H9 (cell line): ENCODE data around the gene CBLN3. TPM values are rescaled to one million over a fixed set of nuclear protein-coding genes. Genes with fewer than 3 reads are reported as not detected.

Experiments used
- DNase-seq: peaks from one replicate; pipeline ENCODE4 v3.0.0-alpha.2; 2017
- H2AFZ ChIP-seq: one replicate; pipeline ENCODE4 v1.6.1; 2013; ENCODE audit warnings: mild to moderate bottlenecking, low read length, control low read depth, moderate library complexity
- H2AK5ac ChIP-seq: 2 replicates; pipeline ENCODE4 v1.6.1; 2013; ENCODE audit warnings: low read length, control low read depth, mixed read lengths; ENCODE audit not compliant: insufficient read length
- H2BK120ac ChIP-seq: one replicate; pipeline ENCODE4 v1.6.1; 2013; ENCODE audit warnings: low read depth, mild to moderate bottlenecking, low read length, control low read depth, inconsistent platforms; ENCODE audit not compliant: poor library complexity, severe bottlenecking
- H2BK12ac ChIP-seq: 2 replicates; pipeline ENCODE4 v1.6.1; 2013; ENCODE audit warnings: low read length, control low read depth, mixed read lengths, low read depth; ENCODE audit not compliant: insufficient read length
- H2BK15ac ChIP-seq: 2 replicates; pipeline ENCODE4 v1.6.1; 2013; ENCODE audit warnings: low read depth, low read length, control low read depth
- H2BK20ac ChIP-seq: one replicate; pipeline ENCODE4 v1.6.1; 2013; ENCODE audit warnings: low read depth, mild to moderate bottlenecking, low read length, control low read depth, inconsistent platforms; ENCODE audit not compliant: poor library complexity, severe bottlenecking
- H2BK5ac ChIP-seq: 2 replicates; pipeline ENCODE4 v1.6.1; 2013; ENCODE audit warnings: low read length, control low read depth, mixed read lengths; ENCODE audit not compliant: insufficient read length
- H3K14ac ChIP-seq: 2 replicates; pipeline ENCODE4 v1.6.1; 2013; ENCODE audit warnings: low read length, control low read depth; ENCODE audit not compliant: insufficient read depth
- H3K18ac ChIP-seq: 2 replicates; pipeline ENCODE4 v1.6.1; 2013; ENCODE audit warnings: low read depth, mild to moderate bottlenecking, mixed read lengths, low read length, control low read depth; ENCODE audit not compliant: insufficient read length
- H3K23ac ChIP-seq: 2 replicates; pipeline ENCODE4 v1.6.1; 2013; ENCODE audit warnings: low read length, control low read depth, mixed read lengths, low read depth; ENCODE audit not compliant: insufficient read length
- H3K23me2 ChIP-seq: 2 replicates; pipeline ENCODE4 v1.6.1; 2013; ENCODE audit warnings: low read depth, mild to moderate bottlenecking, mixed read lengths, low read length, control low read depth; ENCODE audit not compliant: insufficient read length, poor library complexity, severe bottlenecking
- H3K27ac ChIP-seq: 2 replicates; pipeline ENCODE4 v1.5.1; 2013; ENCODE audit warnings: low read length, control low read depth, mixed read lengths, low read depth; ENCODE audit not compliant: insufficient read length
- H3K27me3 ChIP-seq: 2 replicates; pipeline ENCODE4 v1.6.1; 2013; ENCODE audit warnings: low read length, control low read depth, inconsistent platforms; ENCODE audit not compliant: insufficient read depth
- H3K4ac ChIP-seq: 2 replicates; pipeline ENCODE4 v1.6.1; 2013; ENCODE audit warnings: low read depth, mild to moderate bottlenecking, control low read depth, inconsistent platforms, low read length, moderate library complexity
- H3K4me1 ChIP-seq: 2 replicates; pipeline ENCODE4 v1.6.1; 2013; ENCODE audit warnings: low read length, control low read depth, inconsistent platforms; ENCODE audit not compliant: insufficient read depth
- H3K4me2 ChIP-seq: 2 replicates; pipeline ENCODE4 v1.6.1; 2013; ENCODE audit warnings: low read length, control low read depth, mixed read lengths; ENCODE audit not compliant: insufficient read length, insufficient read depth
- H3K56ac ChIP-seq: 2 replicates; pipeline ENCODE4 v1.6.1; 2013; ENCODE audit warnings: low read depth, mild to moderate bottlenecking, mixed read lengths, low read length, control low read depth; ENCODE audit not compliant: insufficient read length
- H3K79me1 ChIP-seq: 2 replicates; pipeline ENCODE4 v1.6.1; 2013; ENCODE audit warnings: low read depth, mild to moderate bottlenecking, moderate library complexity, low read length, control low read depth, inconsistent platforms; ENCODE audit not compliant: insufficient read depth, poor library complexity, severe bottlenecking
- H3K79me2 ChIP-seq: 2 replicates; pipeline ENCODE4 v1.6.1; 2013; ENCODE audit warnings: low read length, control low read depth, inconsistent platforms; ENCODE audit not compliant: insufficient read depth
- H3K9ac ChIP-seq: 2 replicates; pipeline ENCODE4 v1.6.1; 2013; ENCODE audit warnings: low read length, control low read depth, mixed read lengths; ENCODE audit not compliant: insufficient read length; ENCODE audit errors: extremely low read depth
- H3K9me3 ChIP-seq: one replicate; pipeline ENCODE4 v1.6.1; 2013; ENCODE audit warnings: low read depth, low read length, inconsistent platforms; ENCODE audit not compliant: control insufficient read depth
- H3T11ph ChIP-seq: one replicate; pipeline ENCODE4 v1.6.1; 2013; ENCODE audit warnings: mild to moderate bottlenecking, low read length, control low read depth, inconsistent platforms
- H4K20me1 ChIP-seq: one replicate; pipeline ENCODE4 v1.6.1; 2013; ENCODE audit not compliant: control insufficient read depth, insufficient read length, insufficient read depth
- H4K5ac ChIP-seq: 2 replicates; pipeline ENCODE4 v1.6.1; 2013; ENCODE audit warnings: low read depth, mild to moderate bottlenecking, mixed read lengths, low read length, control low read depth; ENCODE audit not compliant: insufficient read length
- H4K8ac ChIP-seq: replicated peaks from 2 replicates; pipeline ENCODE4 v1.6.1; 2013; ENCODE audit warnings: low read length, control low read depth, mixed read lengths, low read depth; ENCODE audit not compliant: insufficient read length
- H4K91ac ChIP-seq: 2 replicates; pipeline ENCODE4 v1.6.1; 2013; ENCODE audit warnings: low read depth, mild to moderate bottlenecking, moderate library complexity, mixed read lengths, low read length, control low read depth; ENCODE audit not compliant: insufficient read length
- H3K27ac Mint-ChIP-seq, 3 experiments: 2 replicates in 2 of 3; 3 replicates in 1 of 3; pipeline ENCODE4 v1.8.0; 2020 to 2021; ENCODE audit warnings: mixed read lengths in 3 of 3, mild to moderate bottlenecking in 1 of 3, moderate library complexity in 1 of 3
- H3K27me3 Mint-ChIP-seq: 2 replicates; pipeline ENCODE4 v1.8.0; 2021; ENCODE audit warnings: low read depth, mild to moderate bottlenecking, moderate library complexity, mixed read lengths
- H3K36me3 Mint-ChIP-seq, 3 experiments: 2 replicates in 2 of 3; 3 replicates in 1 of 3; pipeline ENCODE4 v1.8.0; 2020 to 2021; ENCODE audit warnings: low read depth in 3 of 3, mixed read lengths in 3 of 3; ENCODE audit not compliant: insufficient read depth in 1 of 3
- H3K4me1 Mint-ChIP-seq, 2 experiments: 2 replicates each; pipeline ENCODE4 v1.8.0; 2020; ENCODE audit warnings: mixed read lengths in 2 of 2
- H3K4me3 Mint-ChIP-seq, 2 experiments: 2 replicates in 1 of 2; 3 replicates in 1 of 2; pipeline ENCODE4 v1.8.0; 2020 to 2021; ENCODE audit warnings: mild to moderate bottlenecking in 2 of 2, mixed read lengths in 2 of 2, moderate library complexity in 1 of 2
- H3K9me3 Mint-ChIP-seq, 2 experiments: 2 replicates in 1 of 2; 3 replicates in 1 of 2; pipeline ENCODE4 v1.8.0; 2020; ENCODE audit warnings: mild to moderate bottlenecking in 2 of 2, mixed read lengths in 2 of 2, moderate library complexity in 1 of 2
- WGBS: extraction: QIAGEN DNeasy Blood & Tissue Kit; methylation state at CpG from one replicate; pipeline ENCODE4 v1.1.7; 2013; ENCODE audit warnings: missing lambda C conversion rate, low lambda C conversion rate, mixed read lengths; ENCODE audit not compliant: insufficient read length; ENCODE audit errors: extremely low coverage; 5-methylcytosine and 5-hydroxymethylcytosine counted together
- total RNA-seq: library from RNA; stranded (reverse); gene quantifications from 2 replicates; pipeline ENCODE4 v1.2.1, GENCODE V29; 2021
- TF ChIP-seq, protein P1 (sequence below): fragments of 200-600 bp; sonication (generic); conservative IDR thresholded peaks from 3 replicates; pipeline ENCODE4 v1.8.0; 2021; ENCODE audit warnings: antibody characterized with exemption, mild to moderate bottlenecking

CBLN3 gene
- total RNA-seq, 1 experiment from 2014 or later, result 0.39 TPM

DNA sequence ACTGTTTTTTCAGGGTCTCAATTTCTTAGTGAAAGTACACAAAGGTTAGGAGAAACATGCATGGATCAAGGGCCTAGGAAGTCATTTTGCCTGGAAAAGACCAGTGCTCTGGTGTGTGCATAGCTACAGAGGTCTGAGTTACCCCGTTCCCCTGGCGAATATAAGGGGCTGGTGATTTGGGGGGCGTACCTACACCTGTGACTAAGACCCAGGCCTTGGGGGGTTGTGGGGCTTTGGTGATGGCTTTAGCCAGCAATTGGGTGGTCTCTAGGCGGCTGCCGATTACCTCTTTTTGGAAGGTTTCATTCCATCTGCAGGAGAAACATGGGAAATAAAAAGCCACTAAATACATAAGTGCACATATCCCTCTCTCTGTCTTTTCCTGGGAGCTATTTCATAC, 12.0 kb upstream of the CBLN3 start:
- no peak overlapping the region for H4K5ac ChIP-seq
- H2AK5ac ChIP-seq, result no peak overlapping the region
- H3K79me2 ChIP-seq, result no peaks in the 10 kb centered on the region
- H3K4me1 ChIP-seq, result no peaks in the 10 kb centered on the region
- no peak overlapping the region for H3T11ph ChIP-seq
- no peak overlapping the region for H2BK12ac ChIP-seq
- H3K23ac ChIP-seq, result no peak overlapping the region
- DNase-seq, result no peak
- H3K36me3 Mint-ChIP-seq, result peaks cover 19 to 46% (median 45%) of the 10 kb centered on the region in 3 experiments
- H3K4me2 ChIP-seq, result peak overlapping the region; percentile 69
- no CpG with 5 or more reads among the region's 5 CpGs for WGBS
- no peak overlapping the region for H3K9ac ChIP-seq
- H3K4me3 Mint-ChIP-seq, result peak overlapping the region; percentile 90 to 91
- H3K79me1 ChIP-seq, result peaks cover 2% of the 10 kb centered on the region
- no peak overlapping the region for H2BK15ac ChIP-seq
- peak overlapping the region; percentile 50 to 100 (median 99); a peak in 5 of 7 replicates for H3K27ac Mint-ChIP-seq
- H4K91ac ChIP-seq, result no peak overlapping the region
- TF ChIP-seq, protein P1, sequence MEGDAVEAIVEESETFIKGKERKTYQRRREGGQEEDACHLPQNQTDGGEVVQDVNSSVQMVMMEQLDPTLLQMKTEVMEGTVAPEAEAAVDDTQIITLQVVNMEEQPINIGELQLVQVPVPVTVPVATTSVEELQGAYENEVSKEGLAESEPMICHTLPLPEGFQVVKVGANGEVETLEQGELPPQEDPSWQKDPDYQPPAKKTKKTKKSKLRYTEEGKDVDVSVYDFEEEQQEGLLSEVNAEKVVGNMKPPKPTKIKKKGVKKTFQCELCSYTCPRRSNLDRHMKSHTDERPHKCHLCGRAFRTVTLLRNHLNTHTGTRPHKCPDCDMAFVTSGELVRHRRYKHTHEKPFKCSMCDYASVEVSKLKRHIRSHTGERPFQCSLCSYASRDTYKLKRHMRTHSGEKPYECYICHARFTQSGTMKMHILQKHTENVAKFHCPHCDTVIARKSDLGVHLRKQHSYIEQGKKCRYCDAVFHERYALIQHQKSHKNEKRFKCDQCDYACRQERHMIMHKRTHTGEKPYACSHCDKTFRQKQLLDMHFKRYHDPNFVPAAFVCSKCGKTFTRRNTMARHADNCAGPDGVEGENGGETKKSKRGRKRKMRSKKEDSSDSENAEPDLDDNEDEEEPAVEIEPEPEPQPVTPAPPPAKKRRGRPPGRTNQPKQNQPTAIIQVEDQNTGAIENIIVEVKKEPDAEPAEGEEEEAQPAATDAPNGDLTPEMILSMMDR, result no peak
- no peaks in the 10 kb centered on the region for H3K9me3 ChIP-seq
- H3K4me1 Mint-ChIP-seq, result peaks cover 15 to 16% of the 10 kb centered on the region in 2 experiments
- no peak overlapping the region for H2AFZ ChIP-seq
- no peak overlapping the region for H4K8ac ChIP-seq
- no peak overlapping the region for H3K14ac ChIP-seq
- H3K9me3 Mint-ChIP-seq, result no peaks in the 10 kb centered on the region; a peak in 1 of 5 replicates
- no peaks in the 10 kb centered on the region for H4K20me1 ChIP-seq
- no peak overlapping the region for H2BK120ac ChIP-seq
- H3K18ac ChIP-seq, result no peak overlapping the region
- H3K27me3 ChIP-seq, result no peaks in the 10 kb centered on the region
- no peak overlapping the region for H3K27ac ChIP-seq
- H2BK5ac ChIP-seq, result no peak overlapping the region
- H2BK20ac ChIP-seq, result no peak overlapping the region
- H3K23me2 ChIP-seq, result peaks cover 10% of the 10 kb centered on the region
- no peaks in the 10 kb centered on the region; the same call in 1 of the 2 replicates for H3K27me3 Mint-ChIP-seq
- H3K4ac ChIP-seq, result no peak overlapping the region
- H3K56ac ChIP-seq, result no peak overlapping the region
